HG03378 (cell line): ENCODE data around the gene PPM1E.
"Not testable (repeated sequence)": the region's sequence is repeated elsewhere in the genome, so short reads cannot be mapped to it uniquely, and the experiment has no call there.

Experiments used
- ATAC-seq: cut with Tn5 transposase; IDR thresholded peaks from one replicate; pipeline ENCODE4 v1.9.1; 2021; ENCODE audit warnings: mild to moderate bottlenecking, moderate library complexity; ENCODE audit not compliant: unreplicated experiment

PPM1E gene

GRCh38 chr17:58755577-58756245 is at the start of gene PPM1E:
TSS of gene PPM1E (plus strand) at chr17:58755854.
- no peak for ATAC-seq

DNA sequence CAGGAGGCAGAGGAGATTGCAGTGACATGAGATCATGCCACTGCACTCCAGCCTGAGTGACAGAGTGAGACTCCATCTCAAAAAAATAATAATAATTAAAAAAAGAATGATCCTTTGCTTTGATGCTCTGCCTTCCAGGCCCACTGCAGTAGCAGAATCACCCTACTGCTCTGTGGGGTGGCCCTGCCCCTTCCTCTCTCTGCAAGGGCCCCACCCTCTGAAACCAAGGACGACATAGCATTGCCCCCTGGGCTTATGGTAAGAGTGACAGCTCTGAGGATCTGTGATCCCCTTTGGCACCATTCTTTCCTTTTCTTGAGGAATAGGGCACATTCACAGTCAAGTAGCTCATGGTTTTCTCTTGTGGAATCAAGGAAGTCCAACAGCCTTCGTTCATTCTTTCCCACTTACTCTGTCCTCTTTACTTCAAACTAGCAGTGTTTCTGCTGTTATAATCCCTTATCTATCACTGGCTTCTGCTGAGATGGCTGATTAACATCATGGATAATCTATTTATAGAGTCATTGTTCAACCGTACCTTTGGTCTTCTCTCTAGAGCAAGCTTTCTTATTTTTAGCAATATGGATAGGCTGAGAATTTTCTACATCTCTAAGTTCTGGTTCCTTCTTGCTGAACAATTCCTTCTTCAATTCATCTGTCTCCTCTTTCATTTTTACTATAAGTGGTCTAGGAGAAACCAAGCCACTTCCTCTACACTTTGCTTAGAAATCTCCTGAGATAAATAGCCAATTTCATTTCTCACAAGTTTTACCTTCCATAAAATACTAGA is 49.1 kb upstream of the PPM1E start:
- ATAC-seq = no peak

- no peak for ATAC-seq
Measured at GRCh38 chr17:58710948-58711552, 44.6 kb upstream of the PPM1E start.

DNA sequence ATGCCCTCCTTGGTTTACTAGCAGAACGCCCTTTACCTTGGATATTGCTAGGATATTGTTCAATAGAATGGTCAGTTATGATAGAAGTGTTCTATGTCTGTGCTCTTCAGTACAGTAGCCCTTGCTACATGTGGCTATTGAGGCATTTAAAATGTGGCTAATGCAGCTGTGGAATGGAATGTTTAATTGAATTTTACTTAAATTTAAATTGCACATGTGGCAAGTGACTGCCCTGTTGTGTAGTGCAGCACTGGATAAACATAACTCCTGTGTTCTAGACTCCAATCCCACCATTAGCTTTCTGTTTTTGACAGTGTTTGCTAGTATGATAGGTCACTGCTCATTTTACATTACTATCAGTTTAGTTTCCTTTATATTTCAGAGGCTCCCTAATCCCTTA is 33.4 kb upstream of the PPM1E start:
- ATAC-seq = no peak

DNA sequence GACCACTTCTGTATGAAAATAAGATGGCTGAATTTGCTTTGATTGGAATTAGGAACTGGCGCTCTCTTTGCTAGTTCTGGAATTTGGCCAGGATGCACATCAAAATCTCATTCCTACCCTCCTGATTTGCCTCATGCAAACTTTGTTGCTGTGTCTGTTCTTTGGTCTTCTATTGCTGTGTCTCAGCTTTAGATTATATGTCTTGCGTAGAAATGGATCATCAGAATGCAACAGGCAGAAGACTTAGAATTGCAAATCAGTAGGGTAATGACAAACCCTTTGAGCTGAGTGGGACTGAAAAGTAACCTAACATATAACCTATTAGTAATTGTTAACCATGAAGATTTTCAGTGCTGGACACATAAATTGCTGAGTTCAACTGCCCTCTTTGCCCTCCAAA is 33.0 kb upstream of the PPM1E start:
- no peak for ATAC-seq

GRCh38 chr17:58728798-58729197 is 26.9 kb upstream of the PPM1E start:
- ATAC-seq = no peak

GRCh38 chr17:58730937-58731336 is 24.7 kb upstream of the PPM1E start:
- ATAC-seq = no peak

DNA sequence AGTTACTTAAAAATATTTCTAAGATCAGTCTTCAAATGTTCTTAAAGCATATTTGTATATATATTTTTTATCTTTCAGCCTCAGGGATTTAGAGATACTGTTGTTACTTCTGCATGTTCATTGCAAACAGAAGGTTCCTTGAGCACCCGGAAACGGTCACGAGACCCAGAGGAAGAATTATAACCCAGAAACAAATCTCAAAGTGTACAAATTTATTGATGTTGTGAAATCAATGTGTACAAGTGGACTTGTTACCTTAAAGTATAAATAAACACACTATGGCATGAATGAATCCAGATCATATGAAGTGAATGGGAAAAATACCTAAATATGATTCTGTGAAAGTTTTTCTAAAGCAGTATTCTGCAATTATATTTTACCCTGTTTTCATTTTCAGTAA is 21.6 kb upstream of the PPM1E start:
- no peak for ATAC-seq

DNA sequence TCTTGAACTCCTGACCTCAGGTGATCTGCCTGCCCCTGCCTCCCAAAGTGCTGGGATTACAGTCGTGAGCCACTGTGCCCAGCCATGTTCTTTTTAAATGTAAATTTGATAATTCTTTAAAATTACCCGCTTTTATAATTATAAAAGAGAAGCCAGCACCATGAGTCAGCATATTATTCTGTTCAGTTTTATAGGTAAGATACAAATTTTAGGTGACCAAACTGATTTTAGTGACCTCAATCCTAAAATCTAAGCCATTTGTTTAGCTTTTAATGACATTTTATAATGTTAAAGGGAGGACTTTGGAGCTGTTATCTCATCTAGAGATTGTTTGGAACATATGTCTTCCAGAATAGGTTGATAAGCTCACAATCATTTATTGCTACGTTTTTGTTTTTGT is 20.8 kb upstream of the PPM1E start:
- ATAC-seq = no peak

DNA sequence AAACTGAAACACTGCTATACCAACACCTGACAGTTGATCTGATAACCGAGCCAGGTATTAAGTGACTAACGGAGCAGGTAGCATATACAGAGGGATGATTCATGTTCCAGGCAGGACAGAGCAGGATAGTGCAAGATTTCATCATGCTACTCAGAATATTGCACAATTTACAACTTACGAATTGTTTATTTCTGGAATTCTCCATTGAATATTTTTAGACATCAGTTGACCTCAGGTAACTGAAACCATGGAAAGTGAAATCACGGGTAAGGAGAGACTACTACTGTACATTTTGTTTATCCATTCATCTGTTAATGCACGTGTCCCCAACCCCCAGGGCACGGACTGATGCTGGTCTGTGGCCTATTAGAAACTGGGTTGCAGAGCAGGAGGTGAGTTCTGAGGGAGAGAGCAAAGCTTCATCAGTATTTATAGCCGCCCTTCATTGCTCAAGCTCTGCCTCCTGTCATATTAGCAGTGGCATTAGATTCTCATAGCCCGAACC is 14.5 kb upstream of the PPM1E start:
- no peak for ATAC-seq

DNA sequence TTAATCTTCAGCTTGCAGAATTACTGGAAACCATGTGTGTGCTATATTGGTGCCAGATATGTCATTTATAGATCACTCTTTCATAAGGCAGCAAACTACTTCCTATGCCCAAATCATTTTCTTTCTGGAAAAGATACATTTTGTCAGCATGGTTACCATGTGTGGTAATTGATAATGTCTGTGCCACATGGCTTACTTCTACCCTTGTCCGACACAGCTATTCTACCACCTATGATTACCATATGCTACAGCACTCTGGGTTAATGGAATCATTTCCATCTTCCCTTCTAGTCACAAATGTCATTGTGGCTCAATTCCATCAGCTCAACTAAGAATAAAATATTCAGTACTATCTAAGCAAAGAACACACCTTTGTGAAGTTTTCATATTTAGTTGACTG is 8.0 kb upstream of the PPM1E start:
- ATAC-seq = no peak

GRCh38 chr17:58749627-58750026 is 6.0 kb upstream of the PPM1E start:
- ATAC-seq = not testable (repeated sequence)

DNA sequence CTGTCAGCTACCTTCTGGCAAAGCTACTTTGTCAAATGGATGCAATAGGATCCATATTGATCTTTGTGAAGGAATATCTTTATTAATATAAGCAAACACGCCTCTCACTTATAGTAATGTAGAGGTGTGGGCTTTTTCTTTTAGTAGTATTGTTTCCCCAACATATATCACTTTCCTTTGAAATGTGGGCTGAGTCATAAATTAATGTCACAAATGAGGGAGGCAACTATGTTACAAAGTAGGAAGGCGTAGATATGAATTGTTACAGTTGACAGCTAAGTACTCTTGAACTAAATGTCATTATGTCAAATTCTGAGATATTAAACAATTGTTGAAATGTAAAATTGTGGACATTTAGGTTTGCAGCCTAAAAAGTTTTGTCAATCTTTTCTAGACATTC is 2.6 kb upstream of the PPM1E start:
- no peak for ATAC-seq

DNA sequence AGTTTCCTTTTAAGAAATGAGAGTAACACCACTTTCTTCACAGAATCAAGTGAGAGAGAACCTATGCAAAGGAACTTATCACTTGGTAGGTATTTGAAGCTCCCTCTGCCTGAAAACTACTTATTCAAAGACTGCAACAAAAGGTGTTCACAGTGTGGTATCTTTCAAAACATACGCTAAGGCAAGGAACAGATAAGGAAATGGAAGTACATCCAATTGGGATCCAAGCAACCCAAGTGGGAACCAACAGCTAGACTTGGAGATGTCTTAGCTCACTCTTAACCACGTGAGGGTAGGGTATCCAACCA is 431 bp upstream of the PPM1E start:
- no peak for ATAC-seq

GRCh38 chr17:58756246-58757161 is 850 bp downstream of the PPM1E start:
- no peak for ATAC-seq

- ATAC-seq = no peak
Measured at GRCh38 chr17:58757162-58757613, 1.5 kb downstream of the PPM1E start.

DNA sequence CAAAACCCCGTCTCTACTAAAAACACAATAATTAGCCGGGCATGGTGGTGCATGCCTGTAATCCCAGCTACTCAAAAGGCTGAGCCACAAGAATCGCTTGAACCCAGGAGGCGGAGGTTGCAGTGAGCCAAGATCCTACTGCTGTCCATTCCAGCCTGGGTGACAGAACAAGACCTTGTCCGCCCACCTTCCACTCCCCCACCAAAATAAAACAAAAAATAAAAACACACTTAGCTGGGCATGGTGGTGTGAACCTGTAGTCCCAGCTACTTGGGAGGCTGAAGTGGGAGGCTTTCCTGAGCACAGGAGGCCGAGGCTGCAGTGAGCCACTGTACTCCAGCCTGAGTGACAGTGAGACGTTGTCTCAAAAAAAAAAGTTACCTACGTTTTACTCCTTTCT is 3.2 kb downstream of the PPM1E start:
- no peak for ATAC-seq

DNA sequence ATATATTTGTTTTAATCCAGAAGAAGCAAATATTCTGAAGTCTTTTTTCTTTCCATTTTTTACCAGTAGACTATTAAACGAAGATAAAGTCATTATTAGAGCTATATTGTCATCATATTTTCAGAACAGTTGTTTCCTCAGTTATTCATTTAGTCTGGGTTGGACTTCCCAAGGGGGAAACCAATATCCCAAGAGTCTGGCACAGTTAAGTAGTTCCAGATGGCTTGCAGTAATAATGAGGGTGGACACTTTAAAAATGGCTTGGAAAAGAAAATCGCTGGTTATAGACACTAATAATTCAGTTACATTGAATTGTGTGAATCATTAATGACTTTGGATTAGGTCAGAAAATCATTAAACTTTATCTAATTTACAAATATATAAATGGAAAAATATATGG is 3.9 kb downstream of the PPM1E start:
- no peak for ATAC-seq

- ATAC-seq = no peak
Measured at GRCh38 chr17:58760248-58760647, 4.6 kb downstream of the PPM1E start.

DNA sequence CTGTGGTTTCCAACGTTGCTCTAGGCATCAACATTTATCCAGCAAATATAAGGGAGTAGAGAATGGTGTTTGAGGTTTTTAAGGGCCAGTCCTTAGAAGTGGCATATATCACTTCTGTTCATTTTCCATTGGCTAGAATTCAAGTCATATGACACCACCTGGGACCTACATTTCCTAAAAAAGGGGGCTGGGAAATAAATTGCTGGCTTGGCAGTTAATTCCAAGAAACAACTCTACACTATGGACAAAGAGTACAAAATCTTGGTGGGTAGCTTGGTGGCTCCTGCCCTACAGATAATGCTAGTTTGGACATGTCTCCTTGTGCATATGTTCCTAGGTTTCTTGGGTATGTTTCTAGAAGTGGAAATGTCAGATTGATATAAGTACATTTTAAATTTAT is 7.6 kb downstream of the PPM1E start:
- no peak for ATAC-seq

GRCh38 chr17:58764373-58764772 is 8.7 kb downstream of the PPM1E start:
- ATAC-seq = no peak
